PC-9 (cell line): ENCODE results near the gene FBXO24. TPM values are rescaled to one million over a fixed set of nuclear protein-coding genes. Genes with fewer than 3 reads are reported as not detected.

Source experiments
- BruUV-seq: library from RNA; stranded (reverse); fragments of 400-500 nt; replicated peaks from 2 replicates; lab custom pipeline; 2021; lab: Mats Ljungman, UMichigan
- CTCF ChIA-PET: fragments of 300-600 bp; sonication (Branson Sonifier 250); formaldehyde crosslinking; loops from one replicate; lab custom pipeline; 2022; ENCODE audit warnings: antibody characterized with exemption; lab: Charles Lee
- POLR2A ChIA-PET: fragments of 300-600 bp; sonication (Branson Sonifier 250); formaldehyde crosslinking; loops from one replicate; lab custom pipeline; 2022; ENCODE audit warnings: antibody characterized with exemption; ENCODE audit not compliant: unreplicated experiment; lab: Charles Lee
- DNase-seq, 2 experiments: peaks; one replicate each; pipeline versions ENCODE4 v3.0.0 to v3.0.0-alpha.2; 2015 to 2022; ENCODE audit warnings: mixed read lengths in 1 of 2
- H2AFZ ChIP-seq: fragments of 200-600 bp; sonication (generic); 2 replicates; pipeline ENCODE4 v1.8.1; 2017; ENCODE audit warnings: antibody characterized with exemption
- H3F3A ChIP-seq: fragments of 200-600 bp; sonication (generic); 2 replicates; pipeline ENCODE4 v1.8.1; 2017; ENCODE audit warnings: antibody characterized with exemption, mild to moderate bottlenecking, low read depth; ENCODE audit not compliant: insufficient read depth
- H3K27ac ChIP-seq: fragments of 200-600 bp; sonication (generic); 2 replicates; pipeline ENCODE4 v1.6.1; 2016; ENCODE audit warnings: mixed run types
- H3K27me3 ChIP-seq: fragments of 200-600 bp; sonication (generic); 2 replicates; pipeline ENCODE4 v1.6.1; 2016; ENCODE audit warnings: low read depth, mixed run types; ENCODE audit not compliant: insufficient read depth
- H3K36me3 ChIP-seq: fragments of 200-600 bp; sonication (generic); 2 replicates; pipeline ENCODE4 v1.6.1; 2016; ENCODE audit warnings: low read depth, mixed run types
- H3K4me1 ChIP-seq: fragments of 200-600 bp; sonication (generic); replicated peaks from 2 replicates; pipeline ENCODE4 v1.6.1; 2016; ENCODE audit warnings: mixed run types; ENCODE audit not compliant: insufficient read depth
- H3K4me2 ChIP-seq: fragments of 200-600 bp; sonication (generic); 2 replicates; pipeline ENCODE4 v1.6.1; 2017; ENCODE audit warnings: mixed run types
- H3K4me3 ChIP-seq: fragments of 200-600 bp; sonication (generic); 2 replicates; pipeline ENCODE4 v1.6.1; 2016; ENCODE audit warnings: mixed run types
- H3K79me2 ChIP-seq: fragments of 200-600 bp; sonication (generic); 2 replicates; pipeline ENCODE4 v1.6.1; 2017; ENCODE audit warnings: low read depth, mixed run types
- H3K9me2 ChIP-seq: fragments of 200-600 bp; sonication (generic); 2 replicates; pipeline ENCODE4 v1.8.1; 2017; ENCODE audit warnings: mild to moderate bottlenecking; ENCODE audit not compliant: insufficient read depth
- H3K9me3 ChIP-seq: fragments of 200-600 bp; sonication (generic); 2 replicates; pipeline ENCODE4 v1.8.1; 2016; ENCODE audit warnings: low read depth; ENCODE audit not compliant: insufficient read depth
- H4K20me1 ChIP-seq: fragments of 200-600 bp; sonication (generic); 2 replicates; pipeline ENCODE4 v1.8.1; 2017; ENCODE audit not compliant: insufficient read depth
- EZH2 ChIP-seq: fragments of 200-600 bp; sonication (generic); IDR thresholded peaks from 2 replicates; pipeline ENCODE4 v1.8.0; 2017; ENCODE audit warnings: antibody characterized with exemption, low read depth
- intact Hi-C: fragments of 100-400 bp; cut with micrococcal nuclease; formaldehyde crosslinking; loops from one replicate; pipeline ENCODE4 v1.10.0; 2022; ENCODE audit not compliant: unreplicated experiment
- total RNA-seq: library from RNA; stranded (reverse); gene quantifications from 2 replicates; pipeline ENCODE4 v1.2.3, GENCODE V29; 2021
- TF ChIP-seq, protein P1 (sequence below): fragments of 200-600 bp; sonication (generic); conservative IDR thresholded peaks from 2 replicates; pipeline ENCODE4 v1.6.1; 2017; ENCODE audit warnings: mixed run types, antibody characterized with exemption, mild to moderate bottlenecking, moderate library complexity

FBXO24 gene
- total RNA-seq, 1 experiment from 2014 or later, result 2.7 TPM

DNA sequence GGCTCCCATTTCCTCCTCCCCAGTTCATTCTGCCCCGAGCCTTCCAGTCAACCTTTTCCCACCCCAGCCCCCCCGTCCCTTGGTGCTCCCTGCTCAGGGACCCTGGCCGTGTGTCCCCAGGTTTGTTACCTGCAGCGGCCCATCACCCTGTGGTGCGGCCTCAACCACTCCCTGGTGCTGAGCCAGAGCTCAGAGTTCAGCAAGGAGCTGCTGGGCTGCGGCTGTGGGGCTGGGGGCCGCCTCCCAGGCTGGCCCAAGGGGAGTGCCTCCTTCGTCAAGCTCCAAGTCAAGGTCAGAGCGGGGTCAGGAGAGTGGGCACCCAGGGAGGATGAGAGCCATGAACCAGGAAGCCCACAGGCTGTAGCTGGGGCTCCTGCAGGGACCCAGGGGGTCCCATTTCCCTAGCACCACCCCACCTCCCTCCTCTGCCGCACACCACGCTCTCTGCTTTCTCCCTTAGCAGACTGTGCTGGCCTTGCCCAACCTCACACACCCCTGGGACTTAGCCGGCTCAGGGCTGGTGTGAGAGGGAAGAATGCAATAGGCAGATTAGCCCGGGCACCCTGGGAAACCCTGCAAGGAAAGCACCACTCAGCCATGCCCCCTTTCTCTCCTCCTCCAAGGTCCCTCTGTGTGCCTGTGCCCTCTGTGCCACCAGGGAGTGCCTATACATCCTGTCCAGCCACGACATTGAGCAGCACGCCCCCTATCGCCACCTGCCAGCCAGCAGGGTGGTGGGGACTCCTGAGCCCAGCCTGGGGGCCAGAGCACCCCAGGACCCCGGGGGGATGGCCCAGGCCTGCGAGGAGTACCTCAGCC lies 14.0 kb downstream of the FBXO24 start:
- no peak overlapping the region for H2AFZ ChIP-seq
- H3K4me1 ChIP-seq, result peaks cover 24% of the 10 kb centered on the region
- H3K9me3 ChIP-seq, result no peaks in the 10 kb centered on the region
- CTCF ChIA-PET, result no interaction called here
- no peaks in the 10 kb centered on the region for H3K79me2 ChIP-seq
- no peak overlapping the region for H3K27ac ChIP-seq
- H3F3A ChIP-seq, result peaks cover 15% of the 10 kb centered on the region; the same call in 1 of the 2 replicates
- H3K4me2 ChIP-seq, result no peak overlapping the region
- DNase-seq, result no peak
- POLR2A ChIA-PET, result interaction anchor here (0.6 kb wide), 1 partner anchor 94 kb away, joined by 6 read pairs; no protein-coding TSS in a partner anchor
- H3K36me3 ChIP-seq, result no peaks in the 10 kb centered on the region
- no TSS peak for BruUV-seq
- TF ChIP-seq, protein P1, sequence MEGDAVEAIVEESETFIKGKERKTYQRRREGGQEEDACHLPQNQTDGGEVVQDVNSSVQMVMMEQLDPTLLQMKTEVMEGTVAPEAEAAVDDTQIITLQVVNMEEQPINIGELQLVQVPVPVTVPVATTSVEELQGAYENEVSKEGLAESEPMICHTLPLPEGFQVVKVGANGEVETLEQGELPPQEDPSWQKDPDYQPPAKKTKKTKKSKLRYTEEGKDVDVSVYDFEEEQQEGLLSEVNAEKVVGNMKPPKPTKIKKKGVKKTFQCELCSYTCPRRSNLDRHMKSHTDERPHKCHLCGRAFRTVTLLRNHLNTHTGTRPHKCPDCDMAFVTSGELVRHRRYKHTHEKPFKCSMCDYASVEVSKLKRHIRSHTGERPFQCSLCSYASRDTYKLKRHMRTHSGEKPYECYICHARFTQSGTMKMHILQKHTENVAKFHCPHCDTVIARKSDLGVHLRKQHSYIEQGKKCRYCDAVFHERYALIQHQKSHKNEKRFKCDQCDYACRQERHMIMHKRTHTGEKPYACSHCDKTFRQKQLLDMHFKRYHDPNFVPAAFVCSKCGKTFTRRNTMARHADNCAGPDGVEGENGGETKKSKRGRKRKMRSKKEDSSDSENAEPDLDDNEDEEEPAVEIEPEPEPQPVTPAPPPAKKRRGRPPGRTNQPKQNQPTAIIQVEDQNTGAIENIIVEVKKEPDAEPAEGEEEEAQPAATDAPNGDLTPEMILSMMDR, result no peak; the same call in 1 of the 2 replicates
- TF ChIP-seq EZH2, result no peak
- H3K9me2 ChIP-seq, result no peaks in the 10 kb centered on the region
- no peaks in the 10 kb centered on the region for H3K27me3 ChIP-seq
- H3K4me3 ChIP-seq, result no peak overlapping the region
- intact Hi-C loops, result no loop called here
- H4K20me1 ChIP-seq, result no peaks in the 10 kb centered on the region

DNA sequence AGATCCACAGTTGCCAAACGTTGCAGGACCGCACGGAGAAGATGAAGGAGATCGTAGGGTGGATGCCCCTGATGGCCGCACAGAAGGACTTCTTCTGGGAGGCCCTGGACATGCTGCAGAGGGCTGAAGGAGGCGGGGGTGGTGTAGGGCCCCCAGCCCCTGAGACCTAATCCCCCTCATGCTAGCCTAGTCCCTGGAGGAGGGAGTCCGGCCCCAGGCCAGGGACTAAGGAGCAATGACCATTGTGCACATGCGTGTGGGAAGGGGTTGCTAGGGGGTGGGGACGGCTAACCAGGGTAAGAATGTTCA lies 14.6 kb downstream of the FBXO24 start:
- intact Hi-C loops, result no loop called here
- DNase-seq, result no peak
- POLR2A ChIA-PET, result no interaction called here
- Histone ChIP-seq H3K4me1 (peaks cover 24% of the 10 kb centered on the region), H3K9me2 (no peaks in the 10 kb centered on the region), H3F3A (peaks cover 15% of the 10 kb centered on the region; the same call in 1 of the 2 replicates), H3K4me3 (no peak overlapping the region), H3K36me3 (no peaks in the 10 kb centered on the region), H3K9me3 (no peaks in the 10 kb centered on the region), H2AFZ (no peak overlapping the region), H3K79me2 (no peaks in the 10 kb centered on the region), H3K4me2 (no peak overlapping the region), H3K27me3 (no peaks in the 10 kb centered on the region), H4K20me1 (no peaks in the 10 kb centered on the region), H3K27ac (no peak overlapping the region)
- CTCF ChIA-PET, result no interaction called here
- TF ChIP-seq, protein P1, result no peak; the same call in 1 of the 2 replicates
- TF ChIP-seq EZH2, result no peak
- BruUV-seq, result no TSS peak

DNA sequence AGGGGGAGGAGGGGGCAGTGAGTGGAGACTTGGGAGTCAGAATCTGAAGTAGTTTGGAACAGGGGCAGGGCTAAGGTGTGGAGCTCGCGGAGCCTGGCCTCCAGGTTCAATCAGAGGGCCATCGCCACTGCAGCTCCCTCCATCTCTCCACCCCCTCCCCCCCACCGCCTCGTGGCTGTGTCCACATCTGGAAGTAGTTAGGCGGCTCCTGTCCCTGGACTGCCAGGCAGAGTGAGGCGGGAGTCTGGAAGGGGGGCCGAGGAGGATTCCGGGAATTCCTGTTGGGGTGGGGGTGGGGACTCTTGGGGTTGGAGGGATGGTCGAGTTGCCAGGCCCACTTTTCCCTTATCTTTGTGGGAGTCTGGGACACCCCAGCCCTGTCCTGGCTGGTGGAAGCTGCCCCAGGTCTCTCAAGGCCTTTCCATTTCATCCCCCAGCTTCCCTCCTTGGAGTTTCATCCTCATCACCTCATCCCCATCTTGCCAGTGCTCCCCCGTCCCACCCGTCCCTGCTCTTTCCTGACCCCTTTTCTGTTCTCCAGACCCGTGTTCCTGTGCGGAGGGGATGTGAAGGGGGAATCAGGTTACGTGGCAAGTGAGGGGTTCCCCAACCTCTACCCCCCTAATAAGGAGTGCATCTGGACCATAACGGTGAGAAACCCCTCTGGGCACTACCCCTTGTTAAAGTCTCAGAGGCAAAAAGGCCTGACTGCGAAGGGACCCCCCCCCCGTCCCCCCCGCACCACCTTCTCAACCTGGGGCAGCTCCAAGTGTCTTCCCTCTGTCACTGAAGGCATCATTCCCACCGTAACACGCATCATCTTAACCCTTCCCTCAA lies 17.0 kb downstream of the FBXO24 start:
- H3K4me2 ChIP-seq, result no peak overlapping the region
- H3K36me3 ChIP-seq, result no peaks in the 10 kb centered on the region
- BruUV-seq, result no TSS peak
- H3K4me3 ChIP-seq, result no peak overlapping the region
- ChIA-PET POLR2A (interaction anchor here (0.6 to 1.0 kb wide), 6 partner anchors 12 to 482 kb away, joined by 3 to 16 read pairs (median 4); no protein-coding TSS in a partner anchor), CTCF (interaction anchor here (0.6 to 1.9 kb wide), 5 partner anchors 14 to 587 kb away, joined by 3 to 22 read pairs (median 6); no protein-coding TSS in a partner anchor)
- H3K27ac ChIP-seq, result no peak overlapping the region
- intact Hi-C loops, result no loop called here
- H4K20me1 ChIP-seq, result no peaks in the 10 kb centered on the region
- H3F3A ChIP-seq, result peaks cover 15% of the 10 kb centered on the region; the same call in 1 of the 2 replicates
- TF ChIP-seq, protein P1, result no peak
- no peak for TF ChIP-seq EZH2
- no peaks in the 10 kb centered on the region for H3K9me2 ChIP-seq
- no peaks in the 10 kb centered on the region for H3K27me3 ChIP-seq
- no peak overlapping the region for H2AFZ ChIP-seq
- no peaks in the 10 kb centered on the region for H3K9me3 ChIP-seq
- peaks cover 24% of the 10 kb centered on the region for H3K4me1 ChIP-seq
- DNase-seq, result peak in 1 of 2 experiments; percentile 56
- no peaks in the 10 kb centered on the region for H3K79me2 ChIP-seq
